NT2/D1 (cell line): ENCODE measurements around the gene ABI1.

Source experiments
- DNase-seq: peaks from one replicate; pipeline ENCODE4 v3.0.0-alpha.2; 2011; ENCODE audit warnings: low read depth, low spot score
- H3K27me3 ChIP-seq: 2 replicates; pipeline ENCODE4 v1.6.0; 2011; ENCODE audit warnings: mild to moderate bottlenecking; ENCODE audit not compliant: insufficient read length, insufficient read depth
- H3K36me3 ChIP-seq: 2 replicates; pipeline ENCODE4 v1.6.1; 2011; ENCODE audit warnings: mild to moderate bottlenecking, low read length, mixed read lengths; ENCODE audit not compliant: insufficient read depth, insufficient read length
- H3K4me1 ChIP-seq: 2 replicates; pipeline ENCODE4 v1.5.1; 2011; ENCODE audit not compliant: insufficient read depth, insufficient read length
- H3K4me3 ChIP-seq: 2 replicates; pipeline ENCODE4 v1.5.1; 2011; ENCODE audit warnings: low read depth; ENCODE audit not compliant: insufficient read length
- H3K9ac ChIP-seq: 2 replicates; pipeline ENCODE4 v1.6.0; 2011; ENCODE audit warnings: low read depth; ENCODE audit not compliant: insufficient read length
- H3K9me3 ChIP-seq: 2 replicates; pipeline ENCODE4 v1.5.1; 2011; ENCODE audit warnings: mild to moderate bottlenecking, low read length; ENCODE audit not compliant: insufficient read depth
- SUZ12 ChIP-seq: IDR thresholded peaks from 2 replicates; pipeline ENCODE4 v1.6.1; 2011; ENCODE audit not compliant: insufficient read length, insufficient read depth; ENCODE audit errors: extremely low read depth
- YY1 ChIP-seq: IDR thresholded peaks from 2 replicates; pipeline ENCODE4 v1.6.1; 2011; ENCODE audit not compliant: insufficient read length, insufficient read depth
- ZNF274 ChIP-seq: IDR thresholded peaks from 2 replicates; pipeline ENCODE4 v1.6.1; 2011; ENCODE audit warnings: mild to moderate bottlenecking, low read depth, low read length

ABI1 gene

DNA sequence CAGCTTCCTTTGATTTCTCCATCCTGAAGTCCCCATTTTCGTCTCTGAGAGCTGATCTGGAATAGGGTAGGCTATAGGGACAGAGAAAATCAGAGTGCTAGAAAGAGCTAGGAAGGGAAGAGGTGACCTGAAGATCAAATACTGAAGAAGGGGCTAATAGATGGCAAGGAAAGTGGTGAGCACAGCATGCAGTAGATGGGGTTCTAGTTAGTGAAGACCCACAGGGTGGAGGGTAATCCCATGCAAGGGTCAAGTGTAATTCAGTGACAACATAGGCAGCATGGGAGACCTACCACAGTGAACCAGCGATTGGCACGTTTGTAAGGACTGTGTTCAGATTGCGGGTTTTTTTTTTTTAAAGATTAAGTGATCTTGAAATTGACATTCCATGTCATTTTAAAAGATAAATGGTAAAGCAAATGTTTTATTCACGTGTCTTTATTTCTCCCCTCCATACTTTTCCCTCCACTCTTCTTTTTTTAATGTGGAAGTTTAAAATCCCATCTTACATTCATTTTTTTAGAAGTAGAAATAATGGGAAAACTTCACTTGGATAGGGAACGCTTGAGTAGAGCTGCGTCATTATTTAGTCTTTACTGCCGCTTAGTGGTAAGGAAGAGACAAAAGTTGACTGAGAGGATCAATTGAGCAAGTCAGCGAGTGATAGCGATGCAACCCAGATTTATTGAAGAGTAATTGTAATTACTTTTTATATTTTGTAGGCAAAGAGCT, 21.0 kb upstream of the ABI1 start:
- Histone ChIP-seq H3K4me3 (no peak overlapping the region), H3K36me3 (no peaks in the 10 kb centered on the region), H3K4me1 (no peaks in the 10 kb centered on the region), H3K9ac (no peak overlapping the region), H3K27me3 (no peaks in the 10 kb centered on the region), H3K9me3 (no peaks in the 10 kb centered on the region)
- TF ChIP-seq ZNF274 (no peak), SUZ12 (no peak), YY1 (no peak)
- DNase-seq, result peak; percentile 32

GRCh38 chr10:26879744-26880143, 19.0 kb upstream of the ABI1 start:
- no peak for TF ChIP-seq SUZ12
- no peak for DNase-seq

DNA sequence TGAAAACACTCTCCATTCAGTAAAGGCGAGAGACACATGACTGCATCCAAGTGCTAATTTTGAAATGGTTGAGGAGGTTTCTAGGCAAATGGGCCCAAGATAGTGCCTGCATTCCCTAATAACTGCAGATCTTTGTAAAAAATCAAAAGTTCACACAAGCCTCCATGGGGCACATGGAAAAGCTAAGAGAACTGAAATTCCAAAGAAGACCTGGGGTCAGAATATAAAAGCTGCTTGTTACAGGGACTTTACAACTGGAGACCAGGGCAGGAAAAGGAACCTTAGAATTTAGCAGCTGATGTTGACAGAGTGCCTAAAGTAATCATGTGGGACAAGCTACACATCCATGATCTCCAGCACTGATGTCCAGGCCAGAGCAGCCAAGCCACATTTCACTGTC, 10.0 kb upstream of the ABI1 start:
- Histone ChIP-seq H3K4me3 (no peak overlapping the region), H3K27me3 (no peaks in the 10 kb centered on the region), H3K36me3 (no peaks in the 10 kb centered on the region), H3K9me3 (no peaks in the 10 kb centered on the region), H3K9ac (no peak overlapping the region), H3K4me1 (no peaks in the 10 kb centered on the region)
- TF ChIP-seq ZNF274 (no peak), YY1 (no peak), SUZ12 (no peak)
- no peak for DNase-seq

More at GRCh38 chr10:26879744-26880143, 19.0 kb upstream of the ABI1 start:
- Histone ChIP-seq H3K9me3 (no peaks in the 10 kb centered on the region), H3K4me3 (no peak overlapping the region), H3K27me3 (no peaks in the 10 kb centered on the region), H3K9ac (no peak overlapping the region), H3K36me3 (no peaks in the 10 kb centered on the region), H3K4me1 (no peaks in the 10 kb centered on the region)

GRCh38 chr10:26869528-26869927, 8.8 kb upstream of the ABI1 start:
- Histone ChIP-seq H3K9me3 (no peaks in the 10 kb centered on the region), H3K4me3 (no peak overlapping the region), H3K36me3 (no peaks in the 10 kb centered on the region), H3K4me1 (no peaks in the 10 kb centered on the region), H3K27me3 (no peaks in the 10 kb centered on the region), H3K9ac (no peak overlapping the region)
- no peak for DNase-seq
- TF ChIP-seq YY1, result no peak
- TF ChIP-seq SUZ12, result no peak
- TF ChIP-seq ZNF274, result no peak

- Histone ChIP-seq H3K4me1 (no peaks in the 10 kb centered on the region), H3K9ac (no peak overlapping the region), H3K9me3 (no peaks in the 10 kb centered on the region), H3K27me3 (no peaks in the 10 kb centered on the region), H3K36me3 (no peaks in the 10 kb centered on the region), H3K4me3 (no peak overlapping the region)
- TF ChIP-seq SUZ12 (no peak), YY1 (no peak), ZNF274 (no peak)
- no peak for DNase-seq
Observed at GRCh38 chr10:26863351-26864076, 2.8 kb upstream of the ABI1 start.

DNA sequence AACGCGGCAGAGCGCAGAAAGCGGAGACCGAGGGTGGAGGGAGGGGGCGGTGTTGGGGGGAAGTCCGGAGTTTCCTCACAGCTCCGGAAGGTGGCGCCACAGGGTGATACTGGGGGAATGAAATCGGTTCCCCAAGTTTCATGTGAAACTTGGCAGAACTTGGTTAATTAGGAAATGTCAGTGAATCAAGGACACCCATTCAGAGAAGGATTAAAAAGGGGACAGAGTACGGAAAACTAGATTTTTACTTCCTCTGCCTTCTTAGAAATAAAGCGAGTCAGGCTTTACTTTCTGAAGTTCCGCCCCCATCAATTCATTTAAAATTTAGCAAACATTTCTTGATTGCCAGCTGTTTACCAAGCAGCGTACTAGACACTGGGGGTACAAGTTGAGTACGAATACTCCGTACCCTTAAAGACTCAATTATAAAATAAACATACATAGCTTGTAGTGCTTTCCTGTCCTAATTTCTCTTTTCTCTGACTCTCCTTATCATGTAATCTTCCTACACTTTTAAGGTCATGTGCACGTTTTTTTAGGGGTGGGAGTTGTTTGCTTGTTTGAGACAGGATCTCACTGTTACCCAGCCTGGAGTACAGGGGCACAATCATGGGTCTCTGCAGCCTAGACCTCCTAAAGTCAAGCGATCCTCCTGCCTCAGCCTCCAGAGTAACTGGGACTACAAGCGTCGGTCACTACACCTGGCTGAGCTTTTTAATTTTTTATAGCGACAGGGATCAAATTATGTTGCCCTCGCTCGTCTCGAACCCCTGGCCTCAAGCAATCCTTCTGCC, 644 bp upstream of the ABI1 start:
- TF ChIP-seq ZNF274 (no peak), SUZ12 (no peak), YY1 (no peak)
- H3K36me3 ChIP-seq, result no peaks in the 10 kb centered on the region
- no peak overlapping the region for H3K4me3 ChIP-seq
- H3K9ac ChIP-seq, result no peak overlapping the region
- H3K9me3 ChIP-seq, result no peaks in the 10 kb centered on the region
- peaks cover 3% of the 10 kb centered on the region for H3K4me1 ChIP-seq
- no peaks in the 10 kb centered on the region for H3K27me3 ChIP-seq
- no peak for DNase-seq

DNA sequence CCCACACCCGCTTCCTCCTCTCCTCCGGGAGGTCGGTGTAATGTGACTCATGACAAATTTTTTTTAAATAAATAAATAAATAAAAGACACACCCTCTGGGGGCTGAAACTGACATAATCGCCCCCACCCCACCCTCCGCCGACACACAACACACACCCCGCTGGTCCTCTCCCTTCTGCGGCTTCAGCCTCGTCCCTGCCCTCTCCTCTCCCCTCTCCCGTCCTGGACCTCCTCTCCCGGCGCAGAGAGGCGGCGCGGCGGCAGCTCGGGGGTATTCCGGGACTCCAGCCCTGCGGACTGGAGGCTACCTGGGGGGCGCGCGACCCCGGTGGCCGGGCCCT, 686 bp downstream of the ABI1 start:
- Histone ChIP-seq H3K27me3 (no peaks in the 10 kb centered on the region), H3K4me1 (peaks cover 3% of the 10 kb centered on the region), H3K36me3 (no peaks in the 10 kb centered on the region), H3K4me3 (peak overlapping the region; percentile 91), H3K9ac (peak overlapping the region; percentile 92), H3K9me3 (no peaks in the 10 kb centered on the region)
- no peak for TF ChIP-seq YY1
- no peak for TF ChIP-seq SUZ12
- TF ChIP-seq ZNF274, result no peak
- peak; percentile 22 for DNase-seq
